Fibroblast of pulmonary artery (primary cell): Measurements from ENCODE around the gene ZNF565.
A peak's percentile ranks its signal among the peaks of the same experiment; 100 is the strongest.
"Not testable (repeated sequence)": the region's sequence is repeated elsewhere in the genome, so short reads cannot be mapped to it uniquely, and the experiment has no call there.

ENCODE experiments used
- DNase-seq: peaks from one replicate; pipeline ENCODE4 v3.0.0-alpha.2; 2010; ENCODE audit warnings: low read depth
- H3K4me3 ChIP-seq: replicated peaks from 2 replicates; pipeline ENCODE4 v1.5.1; 2011; ENCODE audit warnings: low read depth, mild to moderate bottlenecking, control low read depth, low read length, moderate library complexity
- TF ChIP-seq, protein P1 (sequence below): IDR thresholded peaks from 2 replicates; pipeline ENCODE4 v1.5.1; 2011; ENCODE audit warnings: mild to moderate bottlenecking, control low read depth, low read length, inconsistent platforms; ENCODE audit errors: missing control alignments

Gene ZNF565

DNA sequence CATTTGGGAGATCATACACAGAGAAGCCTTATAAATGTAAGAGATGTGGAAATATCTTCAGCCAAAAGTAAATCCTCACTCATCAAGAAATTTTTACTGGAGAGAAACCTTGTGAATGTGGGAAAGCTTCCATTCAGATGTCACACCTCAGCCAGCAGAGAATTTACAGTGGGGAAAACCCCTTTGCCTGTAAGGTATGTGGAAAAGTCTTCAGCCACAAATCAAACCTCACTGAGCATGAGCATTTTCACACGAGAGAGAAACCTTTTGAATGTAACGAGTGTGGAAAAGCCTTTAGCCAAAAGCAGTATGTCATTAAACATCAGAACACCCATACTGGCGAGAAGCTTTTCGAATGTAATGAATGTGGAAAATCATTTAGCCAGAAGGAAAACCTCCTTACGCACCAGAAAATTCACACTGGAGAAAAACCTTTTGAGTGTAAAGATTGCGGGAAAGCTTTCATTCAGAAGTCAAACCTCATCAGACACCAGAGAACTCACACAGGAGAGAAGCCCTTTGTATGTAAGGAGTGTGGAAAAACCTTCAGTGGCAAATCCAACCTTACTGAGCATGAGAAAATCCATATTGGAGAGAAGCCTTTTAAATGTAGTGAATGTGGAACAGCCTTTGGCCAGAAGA lies 22.0 kb upstream of the ZNF565 start:
- TF ChIP-seq, protein P1, sequence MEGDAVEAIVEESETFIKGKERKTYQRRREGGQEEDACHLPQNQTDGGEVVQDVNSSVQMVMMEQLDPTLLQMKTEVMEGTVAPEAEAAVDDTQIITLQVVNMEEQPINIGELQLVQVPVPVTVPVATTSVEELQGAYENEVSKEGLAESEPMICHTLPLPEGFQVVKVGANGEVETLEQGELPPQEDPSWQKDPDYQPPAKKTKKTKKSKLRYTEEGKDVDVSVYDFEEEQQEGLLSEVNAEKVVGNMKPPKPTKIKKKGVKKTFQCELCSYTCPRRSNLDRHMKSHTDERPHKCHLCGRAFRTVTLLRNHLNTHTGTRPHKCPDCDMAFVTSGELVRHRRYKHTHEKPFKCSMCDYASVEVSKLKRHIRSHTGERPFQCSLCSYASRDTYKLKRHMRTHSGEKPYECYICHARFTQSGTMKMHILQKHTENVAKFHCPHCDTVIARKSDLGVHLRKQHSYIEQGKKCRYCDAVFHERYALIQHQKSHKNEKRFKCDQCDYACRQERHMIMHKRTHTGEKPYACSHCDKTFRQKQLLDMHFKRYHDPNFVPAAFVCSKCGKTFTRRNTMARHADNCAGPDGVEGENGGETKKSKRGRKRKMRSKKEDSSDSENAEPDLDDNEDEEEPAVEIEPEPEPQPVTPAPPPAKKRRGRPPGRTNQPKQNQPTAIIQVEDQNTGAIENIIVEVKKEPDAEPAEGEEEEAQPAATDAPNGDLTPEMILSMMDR, result no peak
- DNase-seq, result no peak
- H3K4me3 ChIP-seq, result no peak overlapping the region

DNA sequence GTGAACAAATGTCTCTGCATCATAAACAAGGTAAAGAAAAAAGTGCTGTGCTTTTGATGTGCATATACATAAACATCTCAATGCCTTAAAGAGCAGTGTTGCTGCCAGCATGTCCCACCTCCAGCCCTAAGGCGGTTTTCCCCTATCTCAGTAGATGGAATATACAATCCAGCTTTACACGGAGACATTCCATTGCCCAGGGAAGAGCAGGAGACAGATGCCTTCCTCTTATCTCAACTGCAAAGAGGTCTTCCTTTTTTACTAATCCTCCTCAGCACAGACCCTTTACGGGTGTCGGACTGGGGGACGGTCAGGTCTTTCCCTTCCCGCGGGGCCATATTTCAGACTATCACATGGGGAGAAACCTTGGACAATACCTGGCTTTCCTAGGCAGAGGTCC lies 19.2 kb upstream of the ZNF565 start:
- DNase-seq, H3K4me3 ChIP-seq: not testable (repeated sequence)

DNA sequence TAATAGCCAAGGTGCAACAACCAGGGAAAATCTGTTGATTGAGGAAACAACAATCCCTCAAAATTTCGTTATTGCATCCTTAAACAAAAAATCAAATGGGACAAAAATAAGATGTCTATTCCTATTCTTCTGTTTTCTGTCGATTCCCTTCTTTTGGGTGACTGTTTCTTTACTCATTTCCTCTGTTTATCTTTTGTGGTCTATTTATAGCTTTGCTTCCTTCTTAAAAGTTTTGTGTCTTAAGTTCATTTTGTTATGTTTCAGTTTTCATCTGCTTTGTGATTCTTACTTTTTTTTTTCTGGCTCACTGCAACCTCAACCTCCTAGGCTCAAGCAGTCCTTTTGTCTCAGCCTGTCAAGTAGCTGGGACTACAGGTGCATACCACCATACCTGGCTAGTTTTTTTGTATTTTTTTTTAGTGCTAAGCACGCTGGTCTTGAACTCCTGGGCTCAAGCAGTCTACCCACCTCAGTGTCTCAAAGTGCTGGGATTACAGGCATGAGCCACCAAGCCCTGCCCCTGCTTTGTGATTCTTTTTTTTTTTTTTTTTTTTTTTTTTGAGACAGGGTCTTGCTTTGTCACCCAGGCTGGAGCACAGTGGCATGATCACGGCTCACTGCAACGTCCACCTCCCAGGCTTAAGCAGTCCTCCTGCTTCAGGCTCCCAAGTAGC lies 10.9 kb upstream of the ZNF565 start:
- DNase-seq, result peak; percentile 58
- no peak overlapping the region for H3K4me3 ChIP-seq
- TF ChIP-seq, protein P1, result no peak

DNA sequence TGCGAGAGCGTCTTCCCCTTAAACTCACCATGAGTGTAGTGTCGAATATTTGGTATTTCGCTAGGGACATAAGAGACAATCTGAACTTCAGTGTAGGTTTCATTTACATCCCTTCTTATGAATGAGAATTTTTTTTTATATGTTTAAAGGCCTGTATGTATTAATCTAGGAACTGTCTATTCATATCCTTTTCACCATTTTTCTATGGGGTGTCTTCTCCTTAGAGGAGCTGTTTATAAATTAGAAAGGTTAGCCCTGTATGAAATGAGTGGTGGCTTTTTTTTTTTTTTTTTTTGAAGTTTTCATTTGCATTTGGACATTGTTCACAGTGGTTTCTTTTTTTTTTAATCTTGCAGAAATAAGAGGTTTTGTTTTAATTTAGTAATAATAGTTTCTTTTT lies 8.0 kb upstream of the ZNF565 start:
- TF ChIP-seq, protein P1, result no peak
- H3K4me3 ChIP-seq, result no peak overlapping the region
- no peak for DNase-seq

GRCh38 chr19:36221474-36221873 lies 7.0 kb upstream of the ZNF565 start:
- no peak for DNase-seq
- TF ChIP-seq, protein P1, result no peak
- H3K4me3 ChIP-seq, result no peak overlapping the region

DNA sequence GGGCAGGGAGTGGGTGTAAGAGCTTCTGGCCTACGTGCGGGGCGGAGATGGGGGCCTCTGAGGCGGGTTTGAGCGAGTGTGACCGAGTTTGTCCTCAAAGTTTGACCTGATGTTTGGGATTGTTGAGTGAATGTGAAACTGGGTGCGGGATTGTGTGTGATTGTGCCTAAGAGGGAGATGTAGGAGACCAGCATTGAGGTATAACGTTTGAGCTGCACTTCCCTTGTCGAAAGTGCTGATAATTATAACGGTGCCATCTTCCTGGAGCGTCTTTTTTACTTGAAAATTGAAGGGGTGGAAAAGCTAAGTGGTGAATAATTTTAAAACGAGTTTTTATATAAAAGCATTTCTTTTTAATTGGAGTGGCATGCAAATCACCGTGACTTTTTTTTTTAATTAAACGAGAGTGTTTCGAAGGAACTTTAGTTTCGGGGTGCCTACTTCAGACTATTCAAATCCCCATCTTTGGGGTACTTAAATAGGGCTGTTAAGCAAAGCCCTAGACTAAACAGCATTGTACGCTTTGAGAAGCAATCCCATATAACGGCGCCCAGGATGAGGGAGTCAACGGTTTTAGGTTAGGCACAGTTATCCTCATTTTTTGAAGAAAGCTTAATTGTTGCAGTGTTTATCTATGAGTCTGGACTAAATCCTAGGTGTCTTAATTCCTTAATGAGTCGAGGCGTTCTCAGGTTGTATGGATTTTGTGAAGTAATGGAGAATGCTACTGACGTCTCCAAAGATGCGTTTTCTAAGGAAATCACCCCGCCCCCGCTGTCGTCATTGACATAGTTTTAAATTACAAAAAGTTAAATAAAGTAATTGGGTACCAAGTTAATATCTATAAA lies 1.0 kb upstream of the ZNF565 start:
- DNase-seq, result peak; percentile 53
- TF ChIP-seq, protein P1, result no peak
- peak overlapping the region; percentile 100 for H3K4me3 ChIP-seq

DNA sequence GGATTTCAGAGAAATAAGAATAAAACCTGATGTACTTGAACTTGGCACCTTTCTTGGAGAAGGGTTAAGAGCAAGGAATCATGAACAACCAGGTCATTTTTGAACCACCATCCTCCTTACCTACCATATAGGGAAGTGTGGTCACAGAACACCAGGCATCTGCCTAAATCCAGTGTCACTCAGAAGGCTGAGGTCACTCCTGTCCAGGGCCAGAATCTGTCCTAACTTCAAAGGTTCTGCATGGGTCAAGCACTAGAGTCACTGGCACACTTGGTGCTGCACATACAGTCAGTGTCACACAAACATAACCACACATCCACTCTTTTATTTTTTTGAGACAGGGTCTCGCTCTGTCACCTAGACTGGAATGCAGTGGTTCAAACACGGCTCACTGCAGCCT lies 1.6 kb downstream of the ZNF565 start:
- no peak overlapping the region for H3K4me3 ChIP-seq
- TF ChIP-seq, protein P1, result no peak
- no peak for DNase-seq
